Glomerular visceral epithelial cell (primary cell): ENCODE measurements around the gene NSA2.

ENCODE experiments used
- DNase-seq: peaks from one replicate; pipeline ENCODE4 v3.0.0-alpha.2; 2016; ENCODE audit errors: extremely low spot score

NSA2 gene

DNA sequence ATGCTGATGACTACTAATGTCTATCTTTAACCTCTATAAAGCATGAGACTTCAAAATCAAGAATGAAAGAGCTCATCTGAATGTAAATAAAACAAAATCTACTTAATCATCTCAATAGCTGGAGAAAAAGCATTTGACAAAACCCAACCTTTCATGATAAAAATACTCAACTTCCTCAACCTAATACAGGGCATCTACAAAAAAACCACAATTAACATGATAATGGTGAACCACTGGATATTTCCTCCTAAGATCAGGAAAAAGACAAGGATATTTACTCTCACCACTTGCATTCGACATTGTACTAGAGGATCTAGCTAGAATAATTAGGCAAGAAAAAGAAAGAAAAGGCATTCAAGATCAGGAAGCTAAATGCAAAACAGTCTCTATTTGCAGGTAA, 49.8 kb downstream of the NSA2 start:
- DNase-seq: no peak

DNA sequence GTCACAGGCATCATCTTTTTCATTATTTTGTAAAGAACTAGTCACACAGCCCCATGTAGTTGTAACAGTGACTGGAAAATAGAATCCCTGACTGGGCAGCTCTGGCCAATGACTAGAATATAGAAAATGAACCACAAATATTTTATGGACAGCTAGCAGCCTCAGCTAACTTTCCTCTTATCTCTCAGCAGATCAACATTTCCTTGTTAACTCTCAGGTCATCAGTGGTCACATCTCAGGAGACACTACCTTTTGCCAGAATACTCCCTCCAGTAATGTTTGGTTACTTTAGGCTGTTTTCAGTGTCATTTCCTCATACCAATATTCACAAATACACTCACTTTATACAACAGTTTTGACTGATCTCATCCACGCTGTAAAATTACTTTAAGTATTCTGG, 55.2 kb downstream of the NSA2 start:
- DNase-seq: no peak

DNA sequence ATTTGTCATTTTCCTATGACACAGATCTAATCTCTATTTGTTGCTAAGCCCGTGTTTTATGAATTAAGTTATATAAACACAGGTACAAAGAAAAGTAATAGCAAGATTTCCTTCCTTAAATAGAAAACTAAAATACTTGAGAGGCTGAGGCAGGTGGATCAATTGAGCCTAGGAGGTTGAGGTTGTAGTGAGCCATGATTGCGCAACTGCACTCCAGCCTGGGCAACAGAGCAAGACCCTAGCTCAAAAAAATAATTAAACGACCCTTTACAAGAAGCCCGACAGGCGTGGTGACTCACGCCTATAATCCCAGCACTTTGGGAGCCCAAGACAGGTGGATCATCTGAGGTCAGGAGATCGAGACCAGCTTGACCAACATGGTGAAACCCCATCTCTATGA, 62.4 kb downstream of the NSA2 start:
- no peak for DNase-seq
